PC-9 (cell line): Measurements from ENCODE around the gene HCAR3. TPM values are rescaled to one million over a fixed set of nuclear protein-coding genes. Genes with fewer than 3 reads are reported as not detected.
"Not testable (repeated sequence)": the region's sequence is repeated elsewhere in the genome, so short reads cannot be mapped to it uniquely, and the experiment has no call there.

Source experiments
- BruUV-seq: library from RNA; stranded (reverse); fragments of 400-500 nt; replicated peaks from 2 replicates; lab custom pipeline; 2021; lab: Mats Ljungman, UMichigan
- CTCF ChIA-PET: fragments of 300-600 bp; sonication (Branson Sonifier 250); formaldehyde crosslinking; loops from one replicate; lab custom pipeline; 2022; ENCODE audit warnings: antibody characterized with exemption; lab: Charles Lee
- POLR2A ChIA-PET: fragments of 300-600 bp; sonication (Branson Sonifier 250); formaldehyde crosslinking; loops from one replicate; lab custom pipeline; 2022; ENCODE audit warnings: antibody characterized with exemption; ENCODE audit not compliant: unreplicated experiment; lab: Charles Lee
- DNase-seq, 2 experiments: peaks; one replicate each; pipeline versions ENCODE4 v3.0.0 to v3.0.0-alpha.2; 2015 to 2022; ENCODE audit warnings: mixed read lengths in 1 of 2
- H2AFZ ChIP-seq: fragments of 200-600 bp; sonication (generic); 2 replicates; pipeline ENCODE4 v1.8.1; 2017; ENCODE audit warnings: antibody characterized with exemption
- H3F3A ChIP-seq: fragments of 200-600 bp; sonication (generic); 2 replicates; pipeline ENCODE4 v1.8.1; 2017; ENCODE audit warnings: antibody characterized with exemption, mild to moderate bottlenecking, low read depth; ENCODE audit not compliant: insufficient read depth
- H3K27ac ChIP-seq: fragments of 200-600 bp; sonication (generic); 2 replicates; pipeline ENCODE4 v1.6.1; 2016; ENCODE audit warnings: mixed run types
- H3K27me3 ChIP-seq: fragments of 200-600 bp; sonication (generic); 2 replicates; pipeline ENCODE4 v1.6.1; 2016; ENCODE audit warnings: low read depth, mixed run types; ENCODE audit not compliant: insufficient read depth
- H3K36me3 ChIP-seq: fragments of 200-600 bp; sonication (generic); 2 replicates; pipeline ENCODE4 v1.6.1; 2016; ENCODE audit warnings: low read depth, mixed run types
- H3K4me1 ChIP-seq: fragments of 200-600 bp; sonication (generic); replicated peaks from 2 replicates; pipeline ENCODE4 v1.6.1; 2016; ENCODE audit warnings: mixed run types; ENCODE audit not compliant: insufficient read depth
- H3K4me2 ChIP-seq: fragments of 200-600 bp; sonication (generic); 2 replicates; pipeline ENCODE4 v1.6.1; 2017; ENCODE audit warnings: mixed run types
- H3K4me3 ChIP-seq: fragments of 200-600 bp; sonication (generic); 2 replicates; pipeline ENCODE4 v1.6.1; 2016; ENCODE audit warnings: mixed run types
- H3K79me2 ChIP-seq: fragments of 200-600 bp; sonication (generic); 2 replicates; pipeline ENCODE4 v1.6.1; 2017; ENCODE audit warnings: low read depth, mixed run types
- H3K9me2 ChIP-seq: fragments of 200-600 bp; sonication (generic); 2 replicates; pipeline ENCODE4 v1.8.1; 2017; ENCODE audit warnings: mild to moderate bottlenecking; ENCODE audit not compliant: insufficient read depth
- H3K9me3 ChIP-seq: fragments of 200-600 bp; sonication (generic); 2 replicates; pipeline ENCODE4 v1.8.1; 2016; ENCODE audit warnings: low read depth; ENCODE audit not compliant: insufficient read depth
- H4K20me1 ChIP-seq: fragments of 200-600 bp; sonication (generic); 2 replicates; pipeline ENCODE4 v1.8.1; 2017; ENCODE audit not compliant: insufficient read depth
- EZH2 ChIP-seq: fragments of 200-600 bp; sonication (generic); IDR thresholded peaks from 2 replicates; pipeline ENCODE4 v1.8.0; 2017; ENCODE audit warnings: antibody characterized with exemption, low read depth
- intact Hi-C: fragments of 100-400 bp; cut with micrococcal nuclease; formaldehyde crosslinking; loops from one replicate; pipeline ENCODE4 v1.10.0; 2022; ENCODE audit not compliant: unreplicated experiment
- total RNA-seq: library from RNA; stranded (reverse); gene quantifications from 2 replicates; pipeline ENCODE4 v1.2.3, GENCODE V29; 2021
- TF ChIP-seq, protein P1 (sequence below): fragments of 200-600 bp; sonication (generic); conservative IDR thresholded peaks from 2 replicates; pipeline ENCODE4 v1.6.1; 2017; ENCODE audit warnings: mixed run types, antibody characterized with exemption, mild to moderate bottlenecking, moderate library complexity

Gene HCAR3
- total RNA-seq, 1 experiment from 2014 or later: 0.44 TPM

DNA sequence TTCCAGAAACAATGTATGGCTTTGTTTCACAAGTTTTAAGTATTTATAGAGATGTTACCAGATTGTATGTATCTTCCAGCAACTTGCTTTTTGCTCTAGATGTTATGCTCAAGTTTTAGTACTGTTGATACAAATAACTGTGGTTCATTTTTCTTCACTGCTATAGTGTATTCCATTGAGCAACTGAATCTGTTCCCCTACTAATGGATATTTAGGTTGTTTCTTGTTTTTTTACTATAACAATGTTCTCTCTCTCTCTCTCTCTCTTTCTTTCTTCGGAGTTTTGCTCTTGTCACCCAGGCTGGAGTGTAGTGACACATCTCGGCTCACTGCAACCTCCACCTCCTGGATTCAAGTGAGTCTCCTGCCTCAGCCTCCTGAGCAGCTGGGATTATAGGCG, 30.1 kb downstream of the HCAR3 start:
- no TSS peak for BruUV-seq

DNA sequence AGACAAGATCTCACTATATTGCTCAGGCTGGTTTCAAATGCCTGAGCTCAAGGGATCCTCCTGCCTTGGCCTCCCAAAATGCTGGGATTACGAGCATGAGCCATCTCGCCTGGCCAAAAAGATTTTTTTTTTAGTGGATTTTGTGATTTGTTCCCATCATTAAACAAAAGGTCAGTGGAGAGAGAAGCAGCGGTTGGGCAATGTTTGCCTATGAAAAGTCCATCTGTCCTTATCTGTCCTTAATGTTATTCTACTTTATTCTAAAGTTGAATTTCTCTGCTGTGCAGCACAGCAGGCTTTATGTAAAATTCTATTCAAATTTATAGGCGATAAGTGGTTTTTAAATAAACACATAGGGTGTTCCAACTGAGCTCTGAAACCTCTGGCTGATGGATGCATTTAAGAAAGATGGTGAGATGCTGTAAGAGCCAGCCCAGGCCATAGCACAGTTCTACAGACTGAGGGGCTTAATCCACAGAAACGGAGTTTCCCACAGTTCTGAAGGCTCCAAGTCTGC, 32.3 kb downstream of the HCAR3 start:
- Histone ChIP-seq H3K79me2 (no peaks in the 10 kb centered on the region), H4K20me1 (no peaks in the 10 kb centered on the region), H3K27ac (no peak overlapping the region), H3K27me3 (no peaks in the 10 kb centered on the region), H3K9me3 (no peaks in the 10 kb centered on the region), H2AFZ (no peak overlapping the region), H3K4me1 (peaks cover 19% of the 10 kb centered on the region), H3K9me2 (no peaks in the 10 kb centered on the region), H3K4me3 (no peak overlapping the region), H3F3A (peaks cover 16% of the 10 kb centered on the region), H3K4me2 (no peak overlapping the region), H3K36me3 (no peaks in the 10 kb centered on the region)
- no TSS peak for BruUV-seq
- no peak for DNase-seq
- CTCF ChIA-PET: no interaction called here
- TF ChIP-seq EZH2: no peak
- POLR2A ChIA-PET: no interaction called here
- intact Hi-C loops: no loop called here

More for the DNA sequence above, 30.1 kb downstream of the HCAR3 start:
- Histone ChIP-seq H4K20me1 (no peaks in the 10 kb centered on the region), H3K36me3 (no peaks in the 10 kb centered on the region), H3F3A (peaks cover 9% of the 10 kb centered on the region; the same call in 1 of the 2 replicates), H2AFZ (no peak overlapping the region), H3K9me2 (no peaks in the 10 kb centered on the region), H3K4me2 (no peak overlapping the region), H3K4me3 (no peak overlapping the region), H3K79me2 (no peaks in the 10 kb centered on the region), H3K27ac (no peak overlapping the region), H3K27me3 (no peaks in the 10 kb centered on the region), H3K9me3 (no peaks in the 10 kb centered on the region), H3K4me1 (peaks cover 11% of the 10 kb centered on the region)
- POLR2A ChIA-PET: no interaction called here
- intact Hi-C loops: no loop called here
- CTCF ChIA-PET: no interaction called here
- TF ChIP-seq, protein P1, sequence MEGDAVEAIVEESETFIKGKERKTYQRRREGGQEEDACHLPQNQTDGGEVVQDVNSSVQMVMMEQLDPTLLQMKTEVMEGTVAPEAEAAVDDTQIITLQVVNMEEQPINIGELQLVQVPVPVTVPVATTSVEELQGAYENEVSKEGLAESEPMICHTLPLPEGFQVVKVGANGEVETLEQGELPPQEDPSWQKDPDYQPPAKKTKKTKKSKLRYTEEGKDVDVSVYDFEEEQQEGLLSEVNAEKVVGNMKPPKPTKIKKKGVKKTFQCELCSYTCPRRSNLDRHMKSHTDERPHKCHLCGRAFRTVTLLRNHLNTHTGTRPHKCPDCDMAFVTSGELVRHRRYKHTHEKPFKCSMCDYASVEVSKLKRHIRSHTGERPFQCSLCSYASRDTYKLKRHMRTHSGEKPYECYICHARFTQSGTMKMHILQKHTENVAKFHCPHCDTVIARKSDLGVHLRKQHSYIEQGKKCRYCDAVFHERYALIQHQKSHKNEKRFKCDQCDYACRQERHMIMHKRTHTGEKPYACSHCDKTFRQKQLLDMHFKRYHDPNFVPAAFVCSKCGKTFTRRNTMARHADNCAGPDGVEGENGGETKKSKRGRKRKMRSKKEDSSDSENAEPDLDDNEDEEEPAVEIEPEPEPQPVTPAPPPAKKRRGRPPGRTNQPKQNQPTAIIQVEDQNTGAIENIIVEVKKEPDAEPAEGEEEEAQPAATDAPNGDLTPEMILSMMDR: no peak
- TF ChIP-seq EZH2: no peak
- no peak for DNase-seq

DNA sequence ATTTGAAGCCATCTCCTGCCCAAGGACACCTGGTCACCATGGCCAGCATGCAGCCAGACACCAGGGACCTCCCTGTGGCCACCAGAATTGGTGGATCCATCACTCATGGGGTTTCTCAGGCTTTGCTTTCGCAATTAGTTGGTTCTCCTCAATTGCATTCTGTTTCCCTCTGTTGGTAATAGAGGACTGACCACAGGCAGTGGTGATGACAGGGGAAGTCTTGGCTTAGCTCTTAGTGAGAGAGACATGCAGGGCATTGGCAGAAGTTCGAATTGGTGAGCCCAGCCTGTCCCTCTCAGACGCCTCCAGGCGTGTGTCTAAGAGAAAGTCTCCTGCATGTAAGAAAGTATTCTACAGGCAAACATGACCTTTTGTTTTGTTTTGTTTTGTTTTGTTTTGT, 34.8 kb downstream of the HCAR3 start:
- H4K20me1 ChIP-seq: no peaks in the 10 kb centered on the region

DNA sequence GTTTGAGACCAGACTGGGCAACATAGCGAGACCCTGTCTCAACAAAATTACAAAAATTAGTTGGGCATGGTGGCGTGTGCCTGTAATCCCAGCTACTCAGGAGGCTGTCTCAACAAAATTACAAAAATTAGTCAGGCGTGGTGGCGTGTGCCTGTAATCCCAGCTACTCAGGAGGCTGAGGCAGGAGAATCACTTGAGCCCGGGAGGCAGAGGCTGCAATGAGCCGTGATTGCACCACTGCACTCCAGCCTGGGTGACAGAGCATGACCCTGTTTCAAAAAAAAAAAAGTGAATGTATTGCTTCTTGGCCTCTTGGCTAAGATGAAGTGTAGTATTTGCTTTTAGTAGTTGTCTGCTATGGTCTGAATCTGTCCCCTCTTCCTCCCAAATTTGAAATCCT, 35.6 kb downstream of the HCAR3 start:
- H3K36me3 ChIP-seq, POLR2A ChIA-PET, H3K79me2 ChIP-seq, DNase-seq, H3K27me3 ChIP-seq, H3K4me3 ChIP-seq, H3K4me2 ChIP-seq, H2AFZ ChIP-seq, BruUV-seq, H3K9me3 ChIP-seq, H4K20me1 ChIP-seq, H3K9me2 ChIP-seq, H3K27ac ChIP-seq, intact Hi-C loops: not testable (repeated sequence)
- peaks cover 26% of the 10 kb centered on the region for H3F3A ChIP-seq
- CTCF ChIA-PET: interaction anchor here (0.7 kb wide), 1 partner anchor 589 kb away, joined by 3 read pairs; no protein-coding TSS in a partner anchor
- peaks cover 42% of the 10 kb centered on the region for H3K4me1 ChIP-seq

More for the DNA sequence above, 34.8 kb downstream of the HCAR3 start:
- no peak for TF ChIP-seq EZH2
- TF ChIP-seq, protein P1: no peak
- POLR2A ChIA-PET: no interaction called here
- Histone ChIP-seq H3K4me1 (peaks cover 42% of the 10 kb centered on the region), H3K27ac (no peak overlapping the region), H2AFZ (no peak overlapping the region), H3K79me2 (no peaks in the 10 kb centered on the region), H3K9me2 (no peaks in the 10 kb centered on the region), H3K27me3 (no peaks in the 10 kb centered on the region), H3K9me3 (no peaks in the 10 kb centered on the region), H3K36me3 (no peaks in the 10 kb centered on the region), H3F3A (peaks cover 26% of the 10 kb centered on the region), H3K4me2 (no peak overlapping the region), H3K4me3 (no peak overlapping the region)
- no TSS peak for BruUV-seq
- CTCF ChIA-PET: no interaction called here
- DNase-seq: peak in 1 of 2 experiments; percentile 40
- intact Hi-C loops: no loop called here

DNA sequence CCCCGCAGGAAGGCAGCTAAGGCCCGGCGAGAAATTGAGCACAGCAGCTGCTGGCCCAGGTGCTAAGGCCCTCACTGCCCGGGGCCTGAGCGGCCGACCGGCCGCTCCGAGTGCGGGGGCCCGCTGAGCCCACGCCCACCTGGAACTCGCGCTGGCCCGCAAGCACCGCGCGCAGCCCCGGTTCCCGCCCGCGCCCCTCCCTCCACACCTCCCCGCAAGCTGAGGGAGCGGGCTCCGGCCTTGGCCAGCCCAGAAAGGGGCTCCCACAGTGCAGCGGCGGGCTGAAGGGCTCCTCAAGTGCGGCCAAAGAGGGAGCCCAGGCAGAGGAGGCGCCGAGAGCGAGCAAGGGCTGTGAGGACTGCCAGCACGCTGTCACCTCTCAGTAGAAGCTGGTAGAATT, 39.8 kb downstream of the HCAR3 start:
- POLR2A ChIA-PET, H3K4me3 ChIP-seq, H3K27ac ChIP-seq, H3K9me2 ChIP-seq, H3K36me3 ChIP-seq, H3K27me3 ChIP-seq, H3K9me3 ChIP-seq, DNase-seq, BruUV-seq, H3K79me2 ChIP-seq, H4K20me1 ChIP-seq, H3K4me2 ChIP-seq, H2AFZ ChIP-seq: not testable (repeated sequence)
- intact Hi-C loops: loop anchor here (5.0 kb wide), 1 partner anchor 51 kb away; no protein-coding TSS in a partner anchor
- CTCF ChIA-PET: interaction anchor here (0.6 kb wide), 1 partner anchor 19 kb away, joined by 3 read pairs; no protein-coding TSS in a partner anchor
- H3F3A ChIP-seq: peaks cover 19% of the 10 kb centered on the region
- H3K4me1 ChIP-seq: peaks cover 34% of the 10 kb centered on the region

DNA sequence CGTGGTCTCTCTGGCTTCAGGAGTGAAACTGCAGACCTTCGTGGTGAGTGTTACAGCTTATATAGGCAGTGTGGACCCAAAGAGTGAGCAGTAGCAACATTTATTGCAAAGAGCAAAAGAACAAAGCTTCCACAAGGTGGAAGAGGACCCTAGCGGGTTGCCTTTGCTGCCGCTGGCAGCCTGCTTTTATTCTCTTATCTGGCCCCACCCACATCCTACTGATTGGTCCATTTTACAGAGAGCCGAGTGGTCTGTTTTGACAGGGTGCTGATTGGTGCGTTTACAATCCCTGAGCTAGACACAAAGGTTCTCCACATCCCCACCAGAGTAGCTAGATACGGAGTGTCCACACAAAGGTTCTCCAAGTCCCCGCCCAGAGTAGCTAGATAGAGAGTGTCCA, 40.6 kb downstream of the HCAR3 start:
- Histone ChIP-seq H3K4me1 (peaks cover 32% of the 10 kb centered on the region), H3F3A (peaks cover 16% of the 10 kb centered on the region)
- H3K27me3 ChIP-seq, H3K9me3 ChIP-seq, H3K27ac ChIP-seq, H3K79me2 ChIP-seq, H4K20me1 ChIP-seq, H2AFZ ChIP-seq, H3K9me2 ChIP-seq, POLR2A ChIA-PET, H3K36me3 ChIP-seq, H3K4me2 ChIP-seq, DNase-seq, BruUV-seq, H3K4me3 ChIP-seq, CTCF ChIA-PET: not testable (repeated sequence)
- intact Hi-C loops: loop anchor here (5.0 kb wide), 1 partner anchor 51 kb away; no protein-coding TSS in a partner anchor
